HG03097 (cell line): ENCODE measurements around the gene RPS6KA5.

ENCODE experiments used
- ATAC-seq: cut with Tn5 transposase; IDR thresholded peaks from one replicate; pipeline ENCODE4 v1.9.1; 2021; ENCODE audit not compliant: unreplicated experiment, low FRiP score

RPS6KA5 gene

GRCh38 chr14:91032248-91032647 is 28.2 kb downstream of the RPS6KA5 start:
- ATAC-seq, result no peak

- no peak for ATAC-seq
Observed at GRCh38 chr14:91031666-91032065, 28.8 kb downstream of the RPS6KA5 start.

GRCh38 chr14:91029456-91030217 is 30.8 kb downstream of the RPS6KA5 start:
- ATAC-seq, result no peak

- no peak for ATAC-seq
Observed at GRCh38 chr14:91027561-91027960, 32.9 kb downstream of the RPS6KA5 start.

GRCh38 chr14:91022622-91023028 is 37.8 kb downstream of the RPS6KA5 start:
- peak; percentile 67 for ATAC-seq

GRCh38 chr14:91021991-91022621 is 38.3 kb downstream of the RPS6KA5 start:
- ATAC-seq, result peak; percentile 31

- no peak for ATAC-seq
Observed at GRCh38 chr14:91021115-91021514, 39.3 kb downstream of the RPS6KA5 start.

- no peak for ATAC-seq
Observed at GRCh38 chr14:91019673-91020072, 40.8 kb downstream of the RPS6KA5 start.

- ATAC-seq, result no peak
Observed at GRCh38 chr14:91018481-91018880, 42.0 kb downstream of the RPS6KA5 start.

- ATAC-seq, result no peak
Observed at GRCh38 chr14:91016800-91017410, 43.5 kb downstream of the RPS6KA5 start.

- no peak for ATAC-seq
Observed at GRCh38 chr14:91015435-91015834, 45.0 kb downstream of the RPS6KA5 start.

- no peak for ATAC-seq
Observed at GRCh38 chr14:91012045-91012444, 48.4 kb downstream of the RPS6KA5 start.

- ATAC-seq, result no peak
Observed at GRCh38 chr14:91010153-91010533, 50.3 kb downstream of the RPS6KA5 start.

- peak; percentile 71 for ATAC-seq
Observed at GRCh38 chr14:91009501-91010152, 50.8 kb downstream of the RPS6KA5 start.

- ATAC-seq, result no peak
Observed at GRCh38 chr14:91008759-91009409, 51.6 kb downstream of the RPS6KA5 start.

GRCh38 chr14:91005716-91006115 is 54.7 kb downstream of the RPS6KA5 start:
- no peak for ATAC-seq

GRCh38 chr14:91004987-91005386 is 55.5 kb downstream of the RPS6KA5 start:
- no peak for ATAC-seq

- ATAC-seq, result no peak
Observed at GRCh38 chr14:90999299-90999698, 61.1 kb downstream of the RPS6KA5 start.

- no peak for ATAC-seq
Observed at GRCh38 chr14:90996967-90997366, 63.5 kb downstream of the RPS6KA5 start.

GRCh38 chr14:90995785-90996184 is 64.7 kb downstream of the RPS6KA5 start:
- ATAC-seq, result no peak

- no peak for ATAC-seq
Observed at GRCh38 chr14:90993792-90994191, 66.6 kb downstream of the RPS6KA5 start.
